Stimulated activated naive B cell treated with anti-CD40 and anti-IgM and Interleukin-4, amounts not matched to agents 10 μg/mL and 1 μg/mL and 100 μg/mL, for 72 hours (primary cell): ENCODE data around the gene RBL1.

Source experiments
- ATAC-seq, 2 donors: fragments of 150-1000 bp; cut with Tn5 transposase; replicated peaks; 2 replicates each; pipeline ENCODE4 v1.10.0; 2021; ENCODE audit warnings: moderate library complexity in 1 of 2
- DNase-seq: peaks from one replicate; pipeline ENCODE4 v3.0.0; 2021
- H3K27ac Mint-ChIP-seq: one replicate; pipeline ENCODE4 v1.8.0; 2022; ENCODE audit warnings: mild to moderate bottlenecking, mixed read lengths
- H3K27me3 Mint-ChIP-seq, 2 donors: one replicate each; pipeline ENCODE4 v1.8.0; 2022; ENCODE audit warnings: mixed read lengths in 2 of 2
- H3K36me3 Mint-ChIP-seq, 2 donors: one replicate each; pipeline ENCODE4 v1.8.0; 2022; ENCODE audit warnings: mixed read lengths in 2 of 2, mild to moderate bottlenecking in 1 of 2
- H3K4me1 Mint-ChIP-seq, 2 donors: one replicate each; pipeline ENCODE4 v1.8.0; 2022; ENCODE audit warnings: mixed read lengths in 2 of 2, mild to moderate bottlenecking in 1 of 2
- H3K4me3 Mint-ChIP-seq, 2 donors: one replicate each; pipeline ENCODE4 v1.8.0; 2022; ENCODE audit warnings: mild to moderate bottlenecking in 2 of 2, mixed read lengths in 2 of 2, moderate library complexity in 1 of 2
- H3K9me3 Mint-ChIP-seq, 2 donors: one replicate each; pipeline ENCODE4 v1.8.0; 2022; ENCODE audit warnings: mixed read lengths in 2 of 2, mild to moderate bottlenecking in 1 of 2

The RBL1 gene

DNA sequence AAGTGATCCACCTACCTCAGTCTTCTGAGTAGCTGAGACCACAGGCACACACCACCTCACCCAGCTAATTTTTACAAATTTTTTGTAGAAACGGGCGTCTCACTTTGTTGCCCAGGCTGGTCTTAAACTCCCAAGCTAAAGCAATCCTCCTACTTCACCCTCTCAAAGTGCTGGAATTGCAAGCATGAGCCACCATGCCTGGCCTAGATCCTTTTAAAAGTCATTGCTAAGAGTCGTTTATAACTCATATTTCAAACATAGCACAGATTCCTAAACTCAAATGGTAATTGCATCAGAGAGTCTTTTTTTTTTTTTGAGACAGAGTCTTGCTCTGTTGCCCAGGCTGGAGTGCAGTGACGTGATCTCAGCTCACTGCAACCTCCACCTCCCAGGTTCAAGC is 136.6 kb downstream of the RBL1 start:
- H3K9me3 Mint-ChIP-seq: peaks cover 3 to 5% of the 10 kb centered on the region in 2 donors
- H3K4me1 Mint-ChIP-seq: peaks cover 5 to 14% of the 10 kb centered on the region in 2 donors
- H3K27ac Mint-ChIP-seq: no peak overlapping the region
- peaks cover 4 to 5% of the 10 kb centered on the region in 2 donors for H3K36me3 Mint-ChIP-seq
- no peak for DNase-seq
- no peak overlapping the region for H3K4me3 Mint-ChIP-seq
- no peaks in the 10 kb centered on the region for H3K27me3 Mint-ChIP-seq
- ATAC-seq: no peak

DNA sequence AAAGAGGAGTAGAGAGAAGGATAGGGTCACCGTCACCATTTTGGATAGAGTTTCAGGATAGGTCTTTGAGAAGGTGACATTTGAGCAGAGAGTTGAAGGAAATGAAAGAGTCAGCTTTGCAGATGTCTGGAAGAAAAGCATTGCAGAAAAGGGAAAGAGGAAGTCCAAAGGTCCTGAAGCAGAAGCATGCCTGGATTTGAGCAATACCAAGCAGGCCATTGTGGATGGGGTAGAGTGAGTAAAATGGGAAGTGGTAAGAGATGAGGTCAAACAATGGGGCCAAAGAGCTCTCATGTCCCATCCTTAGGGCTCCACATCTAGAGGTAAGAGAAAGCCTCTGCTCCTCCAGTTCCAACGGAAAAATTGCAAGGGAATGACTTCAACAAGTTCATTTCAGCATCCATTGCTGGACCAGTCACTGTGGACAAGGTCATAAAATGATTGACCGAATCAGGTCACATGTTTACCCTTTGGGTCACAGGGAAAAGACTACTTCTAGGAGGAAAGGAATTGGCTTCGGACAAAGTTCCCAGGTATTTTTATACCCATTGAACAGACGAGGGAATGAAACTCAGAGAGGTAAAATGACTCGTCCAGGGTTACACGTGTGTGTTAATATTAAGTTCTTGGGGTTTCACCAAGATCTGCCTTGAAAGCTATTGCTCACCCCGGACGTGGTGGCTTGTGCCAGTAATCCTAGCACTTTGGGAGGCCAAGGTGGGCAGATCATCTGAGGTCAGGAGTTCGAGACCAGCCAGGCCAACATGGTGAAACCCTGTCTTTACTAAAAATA is 137.7 kb downstream of the RBL1 start:
- Mint-ChIP-seq H3K27ac (no peak overlapping the region), H3K4me3 (no peak overlapping the region), H3K4me1 (peaks cover 5 to 14% of the 10 kb centered on the region in 2 donors), H3K36me3 (peaks cover 4 to 5% of the 10 kb centered on the region in 2 donors), H3K27me3 (no peaks in the 10 kb centered on the region), H3K9me3 (peaks cover 3 to 5% of the 10 kb centered on the region in 2 donors)
- ATAC-seq (peak; percentile 95 to 97), DNase-seq (peak; percentile 13)

DNA sequence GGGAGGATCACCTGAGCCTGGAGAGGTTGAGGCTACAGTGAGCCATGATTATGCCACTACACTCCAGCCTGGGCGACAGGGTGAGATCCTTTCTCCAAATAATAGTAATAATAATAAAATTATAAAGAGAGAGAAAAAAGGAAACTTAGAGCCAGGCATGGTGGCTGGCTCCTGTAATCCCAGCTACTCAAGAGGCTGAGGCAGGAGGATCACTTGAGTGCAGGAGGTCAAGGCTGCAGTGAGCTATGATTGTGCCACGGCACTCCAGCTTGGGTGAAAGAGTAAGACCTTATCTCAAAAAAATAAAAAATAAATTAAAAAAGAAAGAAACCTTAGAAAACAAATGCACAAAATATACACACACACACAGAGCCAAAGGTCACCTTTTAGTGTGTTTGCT is 139.1 kb downstream of the RBL1 start:
- Mint-ChIP-seq H3K4me3 (no peak overlapping the region), H3K9me3 (no peaks in the 10 kb centered on the region), H3K4me1 (peaks cover 8 to 18% of the 10 kb centered on the region in 2 donors), H3K36me3 (no peaks in the 10 kb centered on the region), H3K27ac (no peak overlapping the region), H3K27me3 (no peaks in the 10 kb centered on the region)
- ATAC-seq (no peak), DNase-seq (no peak)

DNA sequence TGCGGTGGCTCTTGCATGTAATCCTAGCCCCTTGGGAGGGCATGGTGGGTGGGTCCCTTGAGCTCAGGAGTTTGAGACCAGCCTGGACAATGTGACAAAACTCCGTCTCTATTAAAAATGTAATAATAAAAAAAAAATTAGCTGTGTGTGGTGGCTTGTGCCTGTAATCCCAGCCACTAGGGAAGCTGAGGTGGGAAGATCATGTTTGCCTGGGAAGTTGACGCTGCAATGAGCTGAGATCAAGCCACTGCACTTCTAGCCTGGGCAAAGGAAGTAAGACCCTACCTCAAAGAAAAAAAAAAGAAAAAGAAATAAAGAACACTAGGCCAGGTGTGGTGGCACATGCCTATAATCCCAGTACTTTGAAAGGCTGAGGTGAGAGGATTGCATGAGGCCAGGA is 139.8 kb downstream of the RBL1 start:
- H3K27me3 Mint-ChIP-seq: no peaks in the 10 kb centered on the region
- peaks cover 9 to 24% of the 10 kb centered on the region in 2 donors for H3K4me1 Mint-ChIP-seq
- no peak overlapping the region for H3K27ac Mint-ChIP-seq
- no peaks in the 10 kb centered on the region for H3K9me3 Mint-ChIP-seq
- no peak for ATAC-seq
- no peak overlapping the region for H3K4me3 Mint-ChIP-seq
- no peak for DNase-seq
- H3K36me3 Mint-ChIP-seq: no peaks in the 10 kb centered on the region

GRCh38 chr20:36951979-36952738 is 143.6 kb downstream of the RBL1 start:
- peak overlapping the region; percentile 95 for H3K4me3 Mint-ChIP-seq
- no peaks in the 10 kb centered on the region for H3K27me3 Mint-ChIP-seq
- DNase-seq: no peak
- no peak for ATAC-seq
- H3K4me1 Mint-ChIP-seq: peaks cover 15 to 36% of the 10 kb centered on the region in 2 donors
- H3K9me3 Mint-ChIP-seq: no peaks in the 10 kb centered on the region
- H3K36me3 Mint-ChIP-seq: peaks cover 0 to 1% of the 10 kb centered on the region in 2 donors
- peak overlapping the region; percentile 87 for H3K27ac Mint-ChIP-seq

DNA sequence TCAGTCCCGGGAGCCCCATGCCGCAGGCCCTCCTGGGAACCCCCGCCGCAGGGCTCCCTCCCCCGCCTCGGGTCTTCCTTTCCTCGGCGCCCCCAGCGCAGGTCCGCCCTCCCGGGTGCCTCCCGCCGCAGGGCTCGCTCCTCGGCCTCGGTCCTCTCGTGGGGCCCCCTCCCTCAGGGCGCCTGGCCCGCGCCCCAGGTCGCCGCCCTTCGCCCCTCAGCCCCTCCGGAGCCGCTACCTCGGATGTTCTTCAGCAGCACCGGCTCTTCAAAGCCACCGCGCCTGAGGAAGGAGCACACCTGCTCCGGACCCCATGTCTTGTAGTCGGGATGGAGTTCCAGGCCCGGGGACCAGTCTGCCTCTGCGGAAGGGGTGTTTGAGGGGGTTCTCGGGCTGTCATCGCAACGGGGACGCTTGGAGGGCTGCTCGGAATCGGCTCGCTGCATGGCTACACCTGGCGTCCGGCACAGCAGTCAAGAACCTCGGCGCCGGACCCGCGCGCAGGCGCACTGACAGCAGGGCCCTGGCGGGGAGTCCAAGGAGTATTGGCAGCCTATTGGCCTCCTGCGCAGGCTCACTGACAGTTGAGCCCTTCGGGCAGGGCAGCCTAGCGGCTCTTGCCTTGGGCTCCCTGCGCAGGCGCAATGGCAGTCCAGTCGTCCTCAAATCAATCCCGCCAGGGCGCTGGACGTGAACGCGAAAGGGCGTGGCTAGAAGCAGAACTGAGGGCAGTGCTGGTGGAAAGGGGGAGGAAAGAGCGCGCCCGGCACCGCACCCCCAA is 144.4 kb downstream of the RBL1 start, which contains the start of gene SAMHD1:
Gene SAMHD1, minus strand, starts transcription at position 511 of the 781 bp plus-strand sequence. Its CDS starts 65 bp downstream, at position 446.
- H3K27ac Mint-ChIP-seq: peak within 1 kb of the TSS; percentile 87
- H3K36me3 Mint-ChIP-seq: peaks cover 0 to 4% of the 10 kb centered on the region in 2 donors
- peak; percentile 97 for DNase-seq
- peak; percentile 96 to 97 for ATAC-seq
- H3K9me3 Mint-ChIP-seq: no peaks in the 10 kb centered on the region
- no peaks in the 10 kb centered on the region for H3K27me3 Mint-ChIP-seq
- peaks cover 18 to 40% of the 10 kb centered on the region in 2 donors for H3K4me1 Mint-ChIP-seq
- H3K4me3 Mint-ChIP-seq: peak within 1 kb of the TSS; percentile 95

GRCh38 chr20:36950414-36951197 is 145.2 kb downstream of the RBL1 start:
- no peaks in the 10 kb centered on the region for H3K9me3 Mint-ChIP-seq
- peak overlapping the region; percentile 87 for H3K27ac Mint-ChIP-seq
- DNase-seq: no peak
- H3K36me3 Mint-ChIP-seq: peaks cover 0 to 4% of the 10 kb centered on the region in 2 donors
- H3K4me3 Mint-ChIP-seq: peak overlapping the region; percentile 95
- no peak for ATAC-seq
- no peaks in the 10 kb centered on the region for H3K27me3 Mint-ChIP-seq
- H3K4me1 Mint-ChIP-seq: peaks cover 18 to 40% of the 10 kb centered on the region in 2 donors
